GM12878 (cell line): ENCODE measurements around the gene FIGLA. TPM values are rescaled to one million over a fixed set of nuclear protein-coding genes. Genes with fewer than 3 reads are reported as not detected.

ENCODE experiments used
- ATAC-seq: fragments of 200-7000 bp; cut with Tn5 transposase; 3 replicates; pipeline ENCODE4 v1.9.1; 2020; ENCODE audit warnings: mild to moderate bottlenecking, moderate library complexity
- BruUV-seq: library from RNA; stranded (reverse); fragments of 400-500 nt; replicated peaks from 2 replicates; lab custom pipeline; 2021; lab: Mats Ljungman, UMichigan
- CTCF ChIA-PET: fragments of 300-600 bp; sonication (Branson Sonifier 250); formaldehyde crosslinking; extraction: SDS; loops from one replicate; lab custom pipeline; 2021; ENCODE audit warnings: inconsistent platforms; lab: Yijun Ruan, JAX
- POLR2A ChIA-PET: fragments of 350-600 bp; formaldehyde crosslinking; extraction: SDS; loops from one replicate; lab custom pipeline; 2021; ENCODE audit warnings: inconsistent platforms; lab: Charles Lee
- RAD21 ChIA-PET: fragments of 300-600 bp; sonication (Branson Sonifier 250); formaldehyde crosslinking; loops from one replicate; lab custom pipeline; 2023; ENCODE audit warnings: antibody characterized with exemption; ENCODE audit not compliant: unreplicated experiment; lab: Charles Lee
- SMC1A ChIA-PET: fragments of 300-600 bp; sonication (Branson Sonifier 250); formaldehyde crosslinking; loops from one replicate; lab custom pipeline; 2023; ENCODE audit not compliant: unreplicated experiment, uncharacterized antibody; lab: Charles Lee
- DNase-seq: peaks from one replicate; pipeline ENCODE4 v3.0.0-alpha.2; 2011; ENCODE audit warnings: low read depth, low spot score
- FAIRE-seq: peaks from 3 replicates; lab custom pipeline; 2011; peaks lifted over from hg19 to GRCh38; lab: Jason Lieb, UNC
- H2AFZ ChIP-seq: 2 replicates; pipeline ENCODE4 v1.6.0; 2011; ENCODE audit warnings: low read depth, low read length, control low read depth; ENCODE audit not compliant: control insufficient read depth
- H3K27ac ChIP-seq: 2 replicates; pipeline ENCODE4 v1.5.1; 2011; ENCODE audit warnings: control low read depth; ENCODE audit not compliant: control insufficient read depth, insufficient read depth
- H3K27me3 ChIP-seq, 2 experiments: replicated peaks in 1 of 2; 2 replicates each; pipeline versions ENCODE4 v1.6.0 to v1.6.1; 2011; ENCODE audit warnings: low read length in 1 of 2; ENCODE audit not compliant: control insufficient read depth in 2 of 2, insufficient read depth in 2 of 2
- H3K36me3 ChIP-seq, 2 experiments: 2 replicates each; pipeline ENCODE4 v1.5.1; 2011; ENCODE audit warnings: low read length in 1 of 2; ENCODE audit not compliant: control insufficient read depth in 2 of 2, insufficient read depth in 2 of 2
- H3K4me1 ChIP-seq: 2 replicates; pipeline ENCODE4 v1.6.1; 2011; ENCODE audit warnings: mild to moderate bottlenecking, low read length, moderate library complexity, mixed read lengths; ENCODE audit not compliant: control insufficient read depth, insufficient read depth
- H3K4me2 ChIP-seq: 2 replicates; pipeline ENCODE4 v1.6.0; 2011; ENCODE audit warnings: control low read depth; ENCODE audit not compliant: control insufficient read depth, insufficient read depth
- H3K4me3 ChIP-seq: fragments of 200-600 bp; sonication (generic); 2 replicates; pipeline ENCODE4 v1.5.1; 2016
- H3K79me2 ChIP-seq: 2 replicates; pipeline ENCODE4 v1.6.0; 2011; ENCODE audit warnings: low read length; ENCODE audit not compliant: control insufficient read depth, insufficient read depth
- H3K9ac ChIP-seq: 2 replicates; pipeline ENCODE4 v1.8.0; 2011; ENCODE audit warnings: low read length, control low read depth, mixed read lengths; ENCODE audit not compliant: control insufficient read depth, insufficient read depth
- H3K9me3 ChIP-seq: replicated peaks from 3 replicates; pipeline ENCODE4 v1.5.1; 2011; ENCODE audit warnings: mild to moderate bottlenecking, low read length; ENCODE audit not compliant: control insufficient read depth, insufficient read depth
- H4K20me1 ChIP-seq: 2 replicates; pipeline ENCODE4 v1.6.0; 2011; ENCODE audit not compliant: control insufficient read depth, insufficient read depth
- ATF7 ChIP-seq: fragments of 450-650 bp; IDR thresholded peaks from 2 replicates; pipeline ENCODE4 v1.6.1; 2016; ENCODE audit warnings: low read depth, mild to moderate bottlenecking
- CHD4 ChIP-seq: fragments of 200-600 bp; sonication (generic); IDR thresholded peaks from 2 replicates; pipeline ENCODE4 v1.6.1; 2016; ENCODE audit warnings: mild to moderate bottlenecking
- ETV6 ChIP-seq, 2 experiments: fragments of 450-650 bp in 1 of 2; IDR thresholded peaks in 1 of 2; conservative IDR thresholded peaks in 1 of 2; 2 replicates each; pipeline ENCODE4 v1.6.1; 2014; ENCODE audit warnings: antibody characterized with exemption in 1 of 2, borderline replicate concordance in 1 of 2, low read depth in 1 of 2, mild to moderate bottlenecking in 1 of 2, moderate library complexity in 1 of 2
- RAD51 ChIP-seq: fragments of 450-650 bp; IDR thresholded peaks from 2 replicates; pipeline ENCODE4 v1.6.1; 2016; ENCODE audit warnings: moderate library complexity, mild to moderate bottlenecking, inconsistent platforms
- SIN3A ChIP-seq: IDR thresholded peaks from 2 replicates; pipeline ENCODE4 v1.6.1; 2012; ENCODE audit warnings: low read depth, low read length, improper control_type of control experiment
- SUPT20H ChIP-seq: IDR thresholded peaks from 2 replicates; pipeline ENCODE4 v1.6.1; 2011; ENCODE audit warnings: low read depth, mild to moderate bottlenecking, low read length, moderate library complexity, borderline replicate concordance; ENCODE audit not compliant: control insufficient read depth
- whole genome bisulfite sequencing: methylation state at CpG from one replicate; pipeline ENCODE4 v1.1.6; 2016; ENCODE audit warnings: low lambda C conversion rate; ENCODE audit not compliant: insufficient replicate concordance, insufficient coverage; ENCODE audit errors: missing lambda C conversion rate; 5-methylcytosine and 5-hydroxymethylcytosine counted together
- in situ Hi-C: fragments of 300-500 bp; cut with MboI; formaldehyde crosslinking; loops from 9 replicates; pipeline ENCODE4 v1.14.3; 2018; ENCODE audit warnings: mixed read lengths
- intact Hi-C: fragments of 100-400 bp; cut with micrococcal nuclease; formaldehyde crosslinking; loops from one replicate; pipeline ENCODE4 v1.14.2; 2022; ENCODE audit not compliant: unreplicated experiment
- polyA plus RNA-seq, 11 experiments: library from polyadenylated mRNA; depleted of rRNA in 4 of 11; unstranded in 6 of 11; stranded (reverse) in 5 of 11; fragments of >200 nt; fragmentation: Nextera tagmentation in 4 of 11; fragmentation: Illumina TruSeq in 1 of 11; extraction: Ambion mirVana in 4 of 11; extraction: Trizol in 1 of 11; gene quantifications; 1 replicate in 1 of 11; 2 replicates in 10 of 11; pipeline versions ENCODE4 v1.2.1 to v1.2.3, GENCODE V29; 2011 to 2016; ENCODE audit warnings: inconsistent platforms in 2 of 11, missing spikeins in 2 of 11, low read depth in 1 of 11
- total RNA-seq, 4 experiments: library from RNA; depleted of rRNA in 3 of 4; stranded (reverse); fragments of >200 nt in 3 of 4; fragmentation: Illumina TruSeq in 1 of 4; extraction: Trizol in 1 of 4; gene quantifications; 2 replicates each; pipeline versions ENCODE4 v1.2.1 to v1.2.3, GENCODE V29; 2013 to 2021
- TF ChIP-seq, protein P1 (sequence below): fragments of 450-650 bp; IDR thresholded peaks from 2 replicates; pipeline ENCODE4 v1.6.1; 2017; ENCODE audit warnings: mild to moderate bottlenecking, moderate library complexity
- TF ChIP-seq, protein P2 (sequence below): fragments of 450-650 bp; IDR thresholded peaks from 2 replicates; pipeline ENCODE4 v1.6.1; 2016; ENCODE audit warnings: mild to moderate bottlenecking

Gene FIGLA
- total and polyA plus RNA-seq, 10 of the 15 experiments (the other 5 are each of a cell fraction or from before 2014, with no cell fraction given) = not detected

DNA sequence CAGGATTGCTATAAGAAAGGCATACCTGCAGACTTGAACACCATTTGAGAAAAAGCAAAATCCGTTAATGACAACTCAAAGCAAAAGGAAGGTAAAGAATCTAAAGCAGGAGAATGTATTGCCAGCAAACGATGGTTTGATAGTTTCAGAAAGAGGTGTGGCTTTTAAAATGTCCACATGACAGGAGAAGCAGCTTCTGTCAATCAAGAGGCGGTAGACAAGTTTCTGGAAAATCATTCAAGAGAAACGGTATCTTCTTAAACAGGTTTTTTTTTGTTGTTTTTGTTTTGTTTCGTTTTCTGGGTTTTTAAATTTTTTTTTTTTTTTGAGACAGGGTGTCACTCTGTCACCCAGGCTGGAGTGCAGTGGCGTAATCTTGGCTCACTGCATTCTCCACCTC, 16.2 kb upstream of the FIGLA start:
- ChIA-PET POLR2A (no interaction called here), RAD21 (no interaction called here), SMC1A (no interaction called here), CTCF (no interaction called here)
- no peak for TF ChIP-seq RAD51
- TF ChIP-seq, protein P1, sequence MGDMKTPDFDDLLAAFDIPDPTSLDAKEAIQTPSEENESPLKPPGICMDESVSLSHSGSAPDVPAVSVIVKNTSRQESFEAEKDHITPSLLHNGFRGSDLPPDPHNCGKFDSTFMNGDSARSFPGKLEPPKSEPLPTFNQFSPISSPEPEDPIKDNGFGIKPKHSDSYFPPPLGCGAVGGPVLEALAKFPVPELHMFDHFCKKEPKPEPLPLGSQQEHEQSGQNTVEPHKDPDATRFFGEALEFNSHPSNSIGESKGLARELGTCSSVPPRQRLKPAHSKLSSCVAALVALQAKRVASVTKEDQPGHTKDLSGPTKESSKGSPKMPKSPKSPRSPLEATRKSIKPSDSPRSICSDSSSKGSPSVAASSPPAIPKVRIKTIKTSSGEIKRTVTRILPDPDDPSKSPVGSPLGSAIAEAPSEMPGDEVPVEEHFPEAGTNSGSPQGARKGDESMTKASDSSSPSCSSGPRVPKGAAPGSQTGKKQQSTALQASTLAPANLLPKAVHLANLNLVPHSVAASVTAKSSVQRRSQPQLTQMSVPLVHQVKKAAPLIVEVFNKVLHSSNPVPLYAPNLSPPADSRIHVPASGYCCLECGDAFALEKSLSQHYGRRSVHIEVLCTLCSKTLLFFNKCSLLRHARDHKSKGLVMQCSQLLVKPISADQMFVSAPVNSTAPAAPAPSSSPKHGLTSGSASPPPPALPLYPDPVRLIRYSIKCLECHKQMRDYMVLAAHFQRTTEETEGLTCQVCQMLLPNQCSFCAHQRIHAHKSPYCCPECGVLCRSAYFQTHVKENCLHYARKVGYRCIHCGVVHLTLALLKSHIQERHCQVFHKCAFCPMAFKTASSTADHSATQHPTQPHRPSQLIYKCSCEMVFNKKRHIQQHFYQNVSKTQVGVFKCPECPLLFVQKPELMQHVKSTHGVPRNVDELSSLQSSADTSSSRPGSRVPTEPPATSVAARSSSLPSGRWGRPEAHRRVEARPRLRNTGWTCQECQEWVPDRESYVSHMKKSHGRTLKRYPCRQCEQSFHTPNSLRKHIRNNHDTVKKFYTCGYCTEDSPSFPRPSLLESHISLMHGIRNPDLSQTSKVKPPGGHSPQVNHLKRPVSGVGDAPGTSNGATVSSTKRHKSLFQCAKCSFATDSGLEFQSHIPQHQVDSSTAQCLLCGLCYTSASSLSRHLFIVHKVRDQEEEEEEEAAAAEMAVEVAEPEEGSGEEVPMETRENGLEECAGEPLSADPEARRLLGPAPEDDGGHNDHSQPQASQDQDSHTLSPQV = no peak
- no peak for TF ChIP-seq SUPT20H
- TF ChIP-seq SIN3A = no peak
- no peak for TF ChIP-seq ETV6 (conservative IDR thresholded peaks at IDR 0.05 in 1 of 2, IDR thresholded peaks at IDR 0.05 in 1 of 2; ENCODE audit: borderline replicate concordance in 1 of 2, low read depth in 1 of 2)
- no peak for TF ChIP-seq CHD4
- TF ChIP-seq, protein P2, sequence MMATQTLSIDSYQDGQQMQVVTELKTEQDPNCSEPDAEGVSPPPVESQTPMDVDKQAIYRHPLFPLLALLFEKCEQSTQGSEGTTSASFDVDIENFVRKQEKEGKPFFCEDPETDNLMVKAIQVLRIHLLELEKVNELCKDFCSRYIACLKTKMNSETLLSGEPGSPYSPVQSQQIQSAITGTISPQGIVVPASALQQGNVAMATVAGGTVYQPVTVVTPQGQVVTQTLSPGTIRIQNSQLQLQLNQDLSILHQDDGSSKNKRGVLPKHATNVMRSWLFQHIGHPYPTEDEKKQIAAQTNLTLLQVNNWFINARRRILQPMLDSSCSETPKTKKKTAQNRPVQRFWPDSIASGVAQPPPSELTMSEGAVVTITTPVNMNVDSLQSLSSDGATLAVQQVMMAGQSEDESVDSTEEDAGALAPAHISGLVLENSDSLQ = peak; percentile 88
- TF ChIP-seq ATF7 = no peak
- no peak for ATAC-seq
- Histone ChIP-seq H3K9me3 (no peaks in the 10 kb centered on the region), H3K79me2 (no peaks in the 10 kb centered on the region), H3K27me3 (no peaks in the 10 kb centered on the region), H3K36me3 (no peaks in the 10 kb centered on the region), H2AFZ (no peak overlapping the region), H3K4me1 (no peaks in the 10 kb centered on the region), H3K27ac (no peak overlapping the region), H4K20me1 (no peaks in the 10 kb centered on the region), H3K4me3 (no peak overlapping the region), H3K4me2 (no peak overlapping the region), H3K9ac (no peak overlapping the region)
- in situ Hi-C loops (no loop called here), intact Hi-C loops (no loop called here)
- whole genome bisulfite sequencing = 20% methylated on average over 6 of the region's 6 CpGs
- BruUV-seq = no TSS peak
- FAIRE-seq = no peak
- no peak for DNase-seq
